ENCODE results near the gene SCN9A.

DNA sequence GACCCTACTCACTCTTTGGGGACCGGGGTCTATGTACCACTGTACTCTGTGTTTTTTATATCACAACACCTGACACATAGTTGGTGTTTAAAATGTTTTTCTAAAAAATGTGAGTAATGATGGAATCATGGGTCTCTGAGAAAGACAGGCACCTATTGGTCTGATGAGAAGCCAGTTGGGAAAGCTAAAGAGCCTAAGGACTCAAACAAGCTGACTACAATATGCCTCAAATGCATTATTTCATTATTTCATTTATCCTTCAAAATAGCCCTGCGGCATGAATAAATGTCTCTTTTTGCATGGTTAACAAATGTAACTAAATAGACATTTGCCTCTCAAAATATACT is 145.0 kb downstream of the SCN9A start:
- TF ChIP-seq ZNF138 (tag by site-specific recombination; IDR thresholded peaks at IDR 0.05; ENCODE audit: borderline replicate concordance) (no peak), KLF17 (tag by site-specific recombination; IDR thresholded peaks at IDR 0.05) (no peak), REPIN1 (tag by site-specific recombination; IDR thresholded peaks at IDR 0.05; ENCODE audit: low read depth) (no peak), EGR2 (tag by site-specific recombination; IDR thresholded peaks at IDR 0.05; ENCODE audit: low read depth) (no peak), GLI2 (tag by site-specific recombination; IDR thresholded peaks at IDR 0.05; ENCODE audit: borderline replicate concordance, low read depth) (no peak)
- TF ChIP-seq, protein P1, sequence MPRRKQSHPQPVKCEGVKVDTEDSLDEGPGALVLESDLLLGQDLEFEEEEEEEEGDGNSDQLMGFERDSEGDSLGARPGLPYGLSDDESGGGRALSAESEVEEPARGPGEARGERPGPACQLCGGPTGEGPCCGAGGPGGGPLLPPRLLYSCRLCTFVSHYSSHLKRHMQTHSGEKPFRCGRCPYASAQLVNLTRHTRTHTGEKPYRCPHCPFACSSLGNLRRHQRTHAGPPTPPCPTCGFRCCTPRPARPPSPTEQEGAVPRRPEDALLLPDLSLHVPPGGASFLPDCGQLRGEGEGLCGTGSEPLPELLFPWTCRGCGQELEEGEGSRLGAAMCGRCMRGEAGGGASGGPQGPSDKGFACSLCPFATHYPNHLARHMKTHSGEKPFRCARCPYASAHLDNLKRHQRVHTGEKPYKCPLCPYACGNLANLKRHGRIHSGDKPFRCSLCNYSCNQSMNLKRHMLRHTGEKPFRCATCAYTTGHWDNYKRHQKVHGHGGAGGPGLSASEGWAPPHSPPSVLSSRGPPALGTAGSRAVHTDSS (tag by site-specific recombination; IDR thresholded peaks at IDR 0.05): no peak
- TF ChIP-seq, protein P2, sequence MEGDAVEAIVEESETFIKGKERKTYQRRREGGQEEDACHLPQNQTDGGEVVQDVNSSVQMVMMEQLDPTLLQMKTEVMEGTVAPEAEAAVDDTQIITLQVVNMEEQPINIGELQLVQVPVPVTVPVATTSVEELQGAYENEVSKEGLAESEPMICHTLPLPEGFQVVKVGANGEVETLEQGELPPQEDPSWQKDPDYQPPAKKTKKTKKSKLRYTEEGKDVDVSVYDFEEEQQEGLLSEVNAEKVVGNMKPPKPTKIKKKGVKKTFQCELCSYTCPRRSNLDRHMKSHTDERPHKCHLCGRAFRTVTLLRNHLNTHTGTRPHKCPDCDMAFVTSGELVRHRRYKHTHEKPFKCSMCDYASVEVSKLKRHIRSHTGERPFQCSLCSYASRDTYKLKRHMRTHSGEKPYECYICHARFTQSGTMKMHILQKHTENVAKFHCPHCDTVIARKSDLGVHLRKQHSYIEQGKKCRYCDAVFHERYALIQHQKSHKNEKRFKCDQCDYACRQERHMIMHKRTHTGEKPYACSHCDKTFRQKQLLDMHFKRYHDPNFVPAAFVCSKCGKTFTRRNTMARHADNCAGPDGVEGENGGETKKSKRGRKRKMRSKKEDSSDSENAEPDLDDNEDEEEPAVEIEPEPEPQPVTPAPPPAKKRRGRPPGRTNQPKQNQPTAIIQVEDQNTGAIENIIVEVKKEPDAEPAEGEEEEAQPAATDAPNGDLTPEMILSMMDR (tag by site-specific recombination; IDR thresholded peaks at IDR 0.05): no peak
